B cell (primary cell): ENCODE results near the gene CFAP70. TPM values are rescaled to one million over a fixed set of nuclear protein-coding genes. Genes with fewer than 3 reads are reported as not detected.

Experiments
- ATAC-seq: fragments of 200-7000 bp; cut with Tn5 transposase; one replicate; pipeline ENCODE4 v1.10.0; 2021; ENCODE audit warnings: low read depth, mild to moderate bottlenecking, moderate number of reproducible peaks, moderate library complexity
- CTCF ChIA-PET: fragments of 350-600 bp; sonication (Branson Sonifier 250); formaldehyde crosslinking; loops from one replicate; lab custom pipeline; 2021; ENCODE audit warnings: antibody characterized with exemption, inconsistent platforms; lab: Charles Lee
- POLR2A ChIA-PET: fragments of 350-600 bp; sonication (Branson Sonifier 250); formaldehyde crosslinking; loops from one replicate; lab custom pipeline; 2021; ENCODE audit warnings: antibody characterized with exemption; lab: Charles Lee
- DNase-seq: peaks from one replicate; pipeline ENCODE4 v3.0.0; 2013
- H2AFZ ChIP-seq: 2 replicates; pipeline ENCODE4 v1.6.1; 2012; ENCODE audit warnings: mild to moderate bottlenecking, low read depth, low read length; ENCODE audit not compliant: insufficient read depth, poor library complexity, severe bottlenecking
- H3K27ac ChIP-seq, 2 donors: 1 replicate in 1 of 2; 2 replicates in 1 of 2; pipeline ENCODE4 v1.5.1; 2012 to 2013; ENCODE audit warnings: low read length in 2 of 2, mild to moderate bottlenecking in 2 of 2, moderate library complexity in 1 of 2
- H3K27me3 ChIP-seq, 4 experiments: fragments of 200-600 bp in 1 of 4; sonication (generic) in 1 of 4; replicated peaks in 1 of 4; 1 replicate in 2 of 4; 2 replicates in 2 of 4; pipeline versions ENCODE4 v1.6.1 to v1.7.0; 2013 to 2016; ENCODE audit warnings: low read length in 3 of 4, mild to moderate bottlenecking in 2 of 4, mixed read lengths in 1 of 4, moderate library complexity in 1 of 4; ENCODE audit not compliant: insufficient read depth in 4 of 4, control insufficient read depth in 3 of 4; ENCODE audit errors: control extremely low read depth in 1 of 4
- H3K36me3 ChIP-seq, 2 experiments: replicated peaks in 1 of 2; 1 replicate in 1 of 2; 2 replicates in 1 of 2; pipeline versions ENCODE4 v1.6.1 to v1.7.1; 2013; ENCODE audit warnings: low read length in 1 of 2; ENCODE audit not compliant: insufficient read depth in 2 of 2, control insufficient read depth in 1 of 2; ENCODE audit errors: control extremely low read depth in 1 of 2, extremely low read depth in 1 of 2
- H3K4me1 ChIP-seq, 2 donors: fragments of 200-600 bp in 1 of 2; sonication (generic) in 1 of 2; 1 replicate in 1 of 2; 2 replicates in 1 of 2; pipeline versions ENCODE4 v1.5.1 to v1.6.1; 2013 to 2017; ENCODE audit warnings: low read length in 2 of 2; ENCODE audit not compliant: control insufficient read depth in 2 of 2, insufficient read depth in 2 of 2
- H3K4me2 ChIP-seq: replicated peaks from 2 replicates; pipeline ENCODE3; 2012; ENCODE audit warnings: mild to moderate bottlenecking, low read depth, low read length; ENCODE audit not compliant: poor library complexity, severe bottlenecking
- H3K4me3 ChIP-seq, 5 experiments: fragments of 200-600 bp in 1 of 5; sonication (generic) in 1 of 5; 1 replicate in 3 of 5; 2 replicates in 2 of 5; pipeline versions ENCODE4 v1.5.1 to v1.7.0; 2011 to 2016; ENCODE audit warnings: low read length in 4 of 5, mild to moderate bottlenecking in 4 of 5, low read depth in 2 of 5, control low read depth in 1 of 5, moderate library complexity in 1 of 5; ENCODE audit not compliant: insufficient read depth in 1 of 5; ENCODE audit errors: control extremely low read depth in 1 of 5, extremely low read depth in 1 of 5
- H3K79me2 ChIP-seq: fragments of 200-600 bp; sonication (generic); one replicate; pipeline ENCODE4 v1.6.0; 2016; ENCODE audit warnings: low read length; ENCODE audit not compliant: control insufficient read depth, insufficient read depth
- H3K9ac ChIP-seq: fragments of 200-600 bp; sonication (generic); 2 replicates; pipeline ENCODE4 v1.6.1; 2017; ENCODE audit warnings: mild to moderate bottlenecking, low read length, moderate library complexity
- H3K9me3 ChIP-seq, 3 donors: one replicate each; pipeline versions ENCODE4 v1.6.1 to v1.7.1; 2013; ENCODE audit warnings: low read length in 2 of 3; ENCODE audit not compliant: control insufficient read depth in 2 of 3, insufficient read depth in 1 of 3; ENCODE audit errors: control extremely low read depth in 1 of 3
- H4K20me1 ChIP-seq: 2 replicates; pipeline ENCODE4 v1.6.0; 2012; ENCODE audit warnings: mild to moderate bottlenecking, low read length; ENCODE audit not compliant: insufficient read depth, control insufficient read depth, poor library complexity, severe bottlenecking
- H3K27ac Mint-ChIP-seq: one replicate; pipeline ENCODE4 v1.8.0; 2021; ENCODE audit warnings: mixed read lengths
- H3K27me3 Mint-ChIP-seq: one replicate; pipeline ENCODE4 v1.8.0; 2021; ENCODE audit warnings: mixed read lengths
- H3K4me1 Mint-ChIP-seq: one replicate; pipeline ENCODE4 v1.8.0; 2021; ENCODE audit warnings: mixed read lengths
- H3K4me3 Mint-ChIP-seq: one replicate; pipeline ENCODE4 v1.8.0; 2021; ENCODE audit warnings: mixed read lengths
- H3K9me3 Mint-ChIP-seq: one replicate; pipeline ENCODE4 v1.8.0; 2022; ENCODE audit warnings: mixed read lengths; ENCODE audit not compliant: insufficient read depth
- CTCF ChIP-seq: fragments of 200-600 bp; IDR thresholded peaks from one replicate; pipeline ENCODE4 v1.8.0; 2022; ENCODE audit warnings: antibody characterized with exemption, mild to moderate bottlenecking
- EZH2 ChIP-seq: IDR thresholded peaks from 2 replicates; pipeline ENCODE4 v1.6.1; 2012; ENCODE audit warnings: borderline replicate concordance, low read depth, mild to moderate bottlenecking, moderate library complexity, low read length; ENCODE audit not compliant: insufficient read depth, poor library complexity, severe bottlenecking
- WGBS: methylation state at CpG from one replicate; pipeline ENCODE4 v1.1.5; 2013; ENCODE audit warnings: missing lambda C conversion rate; ENCODE audit not compliant: insufficient coverage; 5-methylcytosine and 5-hydroxymethylcytosine counted together
- intact Hi-C: fragments of 100-400 bp; cut with micrococcal nuclease; formaldehyde crosslinking; loops from one replicate; pipeline ENCODE4 v1.10.0; 2022
- polyA plus RNA-seq: library from polyadenylated mRNA; depleted of rRNA; stranded (reverse); fragments of >200 nt; gene quantifications from 2 replicates; pipeline ENCODE4 v1.2.3, GENCODE V29; 2012
- total RNA-seq, 2 donors: library from RNA; stranded (reverse); fragments of 120-200 nt in 1 of 2; gene quantifications; 1 replicate in 1 of 2; 2 replicates in 1 of 2; pipeline versions ENCODE4 v1.2.3 to v1.2.4, GENCODE V29; 2013 to 2022

CFAP70 gene
- total and polyA plus RNA-seq, 2 donors (not counting 1 experiment from before 2014, with no cell fraction given) = 1.6 to 3.6 TPM

- Mint-ChIP-seq H3K4me3 (peak overlapping the region; percentile 96), H3K9me3 (no peaks in the 10 kb centered on the region), H3K27me3 (no peaks in the 10 kb centered on the region), H3K4me1 (peaks cover 67% of the 10 kb centered on the region), H3K27ac (peak overlapping the region; percentile 94)
- intact Hi-C loops = loop anchor here (5.0 to 10.0 kb wide), 2 partner anchors 556 to 893 kb away; partner anchors contain the start of genes DNAJB12 and MCU
- H3K27me3 ChIP-seq = no peaks in the 10 kb centered on the region
- H3K4me2 ChIP-seq = no peak overlapping the region
- H3K4me3 ChIP-seq = no peak overlapping the region
- H3K9ac ChIP-seq = no peak overlapping the region
- peak overlapping the region; percentile 85 for H2AFZ ChIP-seq
- WGBS = 10% methylated on average over 3 of the region's 5 CpGs
- POLR2A ChIA-PET = interaction anchor here (2.0 kb wide), 1 partner anchor 152 kb away, joined by 7 read pairs; the partner anchor contains the start of gene P4HA1
- no peak for ATAC-seq
- peaks cover 29 to 35% of the 10 kb centered on the region in 2 donors for H3K4me1 ChIP-seq
- H4K20me1 ChIP-seq = no peaks in the 10 kb centered on the region
- CTCF ChIA-PET = no interaction called here
- H3K9me3 ChIP-seq = no peaks in the 10 kb centered on the region
- TF ChIP-seq EZH2 = no peak
- no peak for TF ChIP-seq CTCF
- DNase-seq = no peak
- H3K36me3 ChIP-seq = peaks cover 0 to 10% of the 10 kb centered on the region in 2 experiments
- H3K27ac ChIP-seq = peak overlapping the region; percentile 85 to 86
- peaks cover 56% of the 10 kb centered on the region for H3K79me2 ChIP-seq
These were observed 110.4 kb downstream of the CFAP70 start for GRCh38 chr10:73248259-73248724.

GRCh38 chr10:73247509-73248258 lies 111.0 kb downstream of the CFAP70 start:
- Mint-ChIP-seq H3K4me3 (peak overlapping the region; percentile 96), H3K9me3 (no peaks in the 10 kb centered on the region), H3K27me3 (no peaks in the 10 kb centered on the region), H3K27ac (peak overlapping the region; percentile 94), H3K4me1 (peaks cover 62% of the 10 kb centered on the region)
- TF ChIP-seq EZH2 (no peak), CTCF (no peak)
- Histone ChIP-seq H3K9me3 (no peaks in the 10 kb centered on the region), H3K27ac (peak overlapping the region; percentile 85 to 86), H4K20me1 (no peaks in the 10 kb centered on the region), H3K4me2 (peak overlapping the region; percentile 72), H3K79me2 (peaks cover 54% of the 10 kb centered on the region), H3K4me1 (peaks cover 26 to 30% of the 10 kb centered on the region in 2 donors), H3K4me3 (peak overlapping the region; percentile 58 to 81 (median 76)), H2AFZ (peak overlapping the region; percentile 85), H3K9ac (peak overlapping the region; percentile 82), H3K36me3 (peaks cover 0 to 12% of the 10 kb centered on the region in 2 experiments), H3K27me3 (no peaks in the 10 kb centered on the region)
- ChIA-PET CTCF (no interaction called here), POLR2A (interaction anchor here (0.6 to 2.0 kb wide), 3 partner anchors 151 to 209 kb away, joined by 5 to 7 read pairs (median 6); partner anchors contain the start of genes ANXA7 and P4HA1)
- DNase-seq = no peak
- intact Hi-C loops = loop anchor here (1.0 to 10.0 kb wide), 6 partner anchors 79 to 893 kb away; partner anchors contain the start of genes ANXA7, CFAP70, DNAJB12 and ECD
- no CpG with 5 or more reads among the region's 4 CpGs for WGBS
- ATAC-seq = no peak
